GM18520 (cell line): ENCODE measurements around the gene PRM1.
A peak's percentile ranks its signal among the peaks of the same experiment; 100 is the strongest.

Experiments used
- ATAC-seq: cut with Tn5 transposase; IDR thresholded peaks from one replicate; pipeline ENCODE4 v1.9.1; 2021; ENCODE audit not compliant: unreplicated experiment

Gene PRM1

DNA sequence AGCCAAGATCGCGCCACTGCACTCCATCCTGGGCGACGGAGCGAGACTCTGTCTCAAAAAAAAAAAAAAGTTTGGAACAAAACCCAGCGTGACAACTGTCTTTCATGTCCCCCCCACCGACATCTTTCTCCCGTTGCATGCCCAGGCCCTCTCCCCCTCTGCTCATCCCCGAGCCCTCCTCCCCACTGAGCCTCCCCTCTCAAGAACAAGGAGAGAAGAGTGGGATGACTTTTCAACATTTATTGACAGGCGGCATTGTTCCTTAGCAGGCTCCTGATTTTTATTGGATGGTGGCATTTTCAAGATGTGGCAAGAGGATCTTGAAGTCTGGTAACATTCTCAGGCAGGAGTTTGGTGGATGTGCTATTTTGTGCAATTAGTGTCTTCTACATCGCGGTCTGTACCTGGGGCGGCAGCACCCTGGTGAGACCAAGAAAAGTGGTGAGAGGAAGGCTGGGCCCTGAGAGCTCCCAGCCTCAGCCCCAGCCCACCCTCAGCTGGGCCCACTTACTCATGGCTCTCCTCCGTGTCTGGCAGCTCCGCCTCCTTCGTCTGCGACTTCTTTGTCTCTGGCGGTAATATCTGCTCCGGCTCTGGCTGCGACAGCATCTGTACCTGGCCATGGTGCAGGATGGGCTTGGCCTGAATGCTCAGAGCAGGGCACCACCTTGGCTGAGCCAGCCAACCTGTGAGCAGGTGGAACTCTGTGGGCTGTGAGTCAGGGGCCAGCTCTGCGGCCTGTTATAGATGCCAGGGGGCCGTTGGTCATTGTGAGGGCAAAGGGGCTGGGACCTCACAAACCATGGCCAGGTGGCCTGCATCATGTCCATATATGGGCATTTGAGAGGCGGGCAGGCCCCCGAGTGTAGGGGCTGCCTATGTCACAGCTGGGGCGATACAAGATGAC is at the start of gene PRM1:
TSS of gene PRM1 (minus strand) at position 715 of the 907 bp plus-strand sequence. CDS start at position 623, 92 bp downstream.
- ATAC-seq, result no peak

DNA sequence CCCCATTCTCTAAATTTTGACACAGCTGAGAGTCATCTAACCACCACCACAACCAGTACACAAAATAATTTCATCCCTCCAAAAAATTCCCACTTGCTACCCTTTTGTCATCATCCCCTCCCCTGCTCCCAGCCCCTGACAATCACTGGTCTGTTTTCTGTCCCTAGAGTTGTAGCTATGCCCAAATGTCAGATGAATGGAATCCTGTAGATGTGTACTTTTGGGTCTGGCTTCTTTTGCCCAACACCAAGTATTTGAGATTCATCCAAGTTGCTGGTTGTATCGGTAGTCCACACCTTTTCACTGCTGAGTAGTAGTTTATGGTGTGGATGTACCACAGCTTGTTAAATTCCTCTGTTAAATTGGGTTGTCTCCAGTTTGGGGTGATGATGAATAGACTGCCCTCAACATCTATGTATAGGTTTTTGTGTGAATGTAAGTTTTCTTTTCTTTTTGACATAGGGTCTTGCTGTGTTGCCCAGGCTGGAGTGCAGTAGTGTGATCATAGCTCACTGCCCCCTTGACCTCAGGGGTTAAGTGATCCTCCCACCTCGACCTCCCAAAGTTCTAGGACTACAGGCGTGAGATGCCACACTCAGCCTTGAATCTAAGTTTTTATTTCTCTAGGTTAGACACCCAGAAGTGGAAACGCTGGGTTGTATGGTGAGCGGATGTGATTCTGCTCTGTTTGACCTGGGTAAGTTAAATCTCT is 49.6 kb upstream of the PRM1 start:
- no peak for ATAC-seq

- no peak for ATAC-seq
Measured at GRCh38 chr16:11329891-11330290, 48.8 kb upstream of the PRM1 start.

DNA sequence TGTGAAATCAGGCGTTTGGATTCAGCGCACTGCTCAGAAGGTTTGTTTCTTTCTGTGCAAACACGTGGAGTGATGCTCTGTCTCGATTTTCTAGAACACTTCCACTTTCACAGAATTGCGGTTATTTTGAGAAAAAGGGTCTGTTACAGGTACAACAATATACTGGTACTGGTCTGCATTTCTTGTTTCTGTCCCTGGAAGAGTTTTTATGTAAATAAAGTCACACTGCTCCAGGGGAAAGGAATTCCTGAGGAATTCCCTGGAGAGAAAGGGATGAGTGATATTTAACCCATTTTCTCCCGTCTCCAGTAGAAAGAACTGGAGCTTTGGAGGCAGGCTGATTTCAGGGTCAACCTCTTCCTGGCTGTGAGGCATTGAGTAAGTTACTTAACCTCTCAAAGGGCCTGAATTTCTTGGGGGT is 48.0 kb upstream of the PRM1 start:
- no peak for ATAC-seq

- peak; percentile 69 for ATAC-seq
Measured at GRCh38 chr16:11328172-11329070, 47.3 kb upstream of the PRM1 start.

GRCh38 chr16:11327277-11328171 is 46.4 kb upstream of the PRM1 start:
- ATAC-seq, result no peak

DNA sequence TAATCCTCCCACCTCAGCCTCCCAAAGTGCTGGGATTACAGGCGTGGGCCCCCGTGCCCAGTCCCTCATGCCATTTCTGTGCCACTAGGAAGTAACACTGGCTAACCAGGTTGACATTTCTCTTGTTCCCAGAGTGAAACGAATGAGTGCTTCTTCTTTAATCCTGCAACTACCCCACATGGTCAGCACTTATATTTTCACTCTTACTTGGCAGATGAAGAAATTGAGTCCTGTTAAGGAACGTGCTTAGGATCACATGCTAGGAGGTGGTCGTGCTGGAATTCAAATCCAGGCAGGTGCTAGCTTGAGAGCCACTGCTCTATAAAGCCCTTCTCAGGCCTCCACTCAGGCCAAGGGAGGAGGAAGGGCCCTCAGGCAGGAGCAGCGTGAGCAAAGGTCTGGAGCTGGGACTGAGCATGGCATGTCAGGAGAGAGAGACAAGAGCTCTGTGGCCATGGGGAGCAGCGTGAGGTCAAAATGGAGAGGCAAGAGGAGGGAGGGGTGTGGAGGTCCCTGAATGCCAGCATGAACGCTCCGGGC is 45.7 kb upstream of the PRM1 start:
- ATAC-seq, result no peak

DNA sequence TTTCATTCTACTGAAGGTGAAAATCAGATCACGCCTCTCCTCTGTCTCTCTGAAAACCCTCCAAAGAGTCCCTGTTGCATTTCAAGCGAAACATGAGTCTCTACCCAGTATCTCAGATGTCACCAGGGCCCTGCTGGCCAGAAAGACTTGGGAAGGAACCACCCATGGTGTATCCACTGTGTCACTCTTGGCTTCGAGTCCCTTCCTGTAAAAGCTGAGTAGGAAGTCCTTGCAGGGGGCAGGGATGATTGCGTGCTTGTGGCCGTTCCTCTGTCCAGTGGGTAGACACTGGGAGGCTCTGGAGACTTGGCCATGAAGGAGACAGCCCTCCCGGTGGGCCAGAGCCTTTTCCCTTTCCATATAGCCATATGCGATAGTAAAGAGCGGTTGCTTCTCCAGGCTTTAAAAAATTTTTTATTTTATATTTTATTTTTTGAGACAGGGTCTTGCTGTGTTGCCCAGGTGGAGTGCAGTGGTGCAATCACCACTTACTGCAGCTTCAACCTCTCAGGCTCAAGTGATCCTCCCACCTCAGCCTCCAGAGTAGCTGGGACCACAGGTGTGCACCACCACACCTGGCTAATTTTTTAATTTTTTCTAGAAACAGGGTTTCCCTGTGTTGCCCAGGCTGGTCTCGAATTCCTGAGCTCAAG is 45.1 kb upstream of the PRM1 start:
- ATAC-seq, result no peak

DNA sequence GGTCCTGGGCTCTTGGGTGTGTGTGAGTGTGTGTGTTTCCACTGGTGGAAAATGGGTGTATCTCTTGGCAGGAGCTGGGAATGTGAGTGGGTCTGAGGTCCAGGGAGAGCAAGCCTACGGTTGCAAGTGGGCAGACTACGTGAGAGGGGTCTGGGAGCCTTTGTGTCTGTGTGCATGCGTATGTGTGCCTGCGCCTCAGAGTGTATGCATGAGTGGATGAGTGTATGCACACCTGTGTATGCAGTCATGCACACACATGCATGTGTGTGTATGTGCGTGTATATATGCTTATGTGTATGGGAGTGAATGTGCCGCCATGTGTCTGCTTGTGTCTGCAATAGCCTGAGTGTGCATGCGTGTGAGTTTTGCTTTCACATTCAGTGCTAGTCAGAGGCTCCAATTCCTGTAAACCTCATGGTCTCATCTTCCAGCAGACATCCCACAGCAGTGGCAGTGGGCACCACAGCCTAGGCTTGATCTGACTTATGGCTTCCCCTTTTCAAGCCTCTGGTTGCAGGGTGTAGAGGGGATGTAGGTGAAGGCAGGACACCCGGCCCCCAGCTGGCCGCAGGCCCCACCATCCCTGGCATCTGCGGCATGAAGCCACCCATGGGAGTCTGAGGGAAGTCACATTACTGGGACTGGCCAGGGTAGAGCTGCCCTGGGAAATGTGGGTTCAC is 44.4 kb upstream of the PRM1 start:
- no peak for ATAC-seq

DNA sequence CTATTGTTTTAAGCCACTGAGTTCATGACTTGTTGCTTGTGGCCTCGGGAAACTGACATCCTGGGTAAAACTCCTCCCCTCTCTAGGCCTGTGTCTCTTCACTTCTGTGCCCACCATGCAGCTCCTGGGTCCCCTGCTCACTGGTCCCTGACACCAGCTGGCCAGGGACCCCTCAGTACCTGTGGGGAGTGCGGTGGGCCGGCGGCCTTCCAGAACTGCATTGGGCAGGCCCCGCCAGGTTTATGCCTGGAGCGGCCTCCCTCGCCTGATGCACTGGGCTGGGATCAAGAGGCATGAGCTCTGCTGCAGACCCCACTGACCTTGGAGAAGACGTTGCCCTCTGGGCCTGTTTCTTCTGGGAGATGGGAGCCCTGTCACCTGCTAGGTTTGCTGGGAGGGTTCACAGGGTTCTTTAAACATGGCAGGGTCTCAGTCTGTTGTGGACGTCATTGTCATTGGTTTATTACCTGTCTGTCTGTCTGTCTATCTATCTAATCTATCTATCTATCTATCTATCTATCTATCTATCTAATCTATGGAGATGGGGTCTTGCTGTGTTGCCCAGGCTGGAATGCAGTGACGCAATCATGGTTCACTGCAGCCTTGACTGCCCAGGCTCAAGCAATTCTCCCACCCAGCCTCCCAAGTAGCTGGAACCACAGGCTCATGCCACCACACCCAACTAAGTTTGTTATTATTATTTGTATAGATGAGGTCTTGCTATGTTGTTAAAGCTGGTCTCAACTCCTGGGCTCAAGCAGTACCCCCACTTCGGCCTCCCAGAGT is 42.6 kb upstream of the PRM1 start:
- ATAC-seq, result no peak

DNA sequence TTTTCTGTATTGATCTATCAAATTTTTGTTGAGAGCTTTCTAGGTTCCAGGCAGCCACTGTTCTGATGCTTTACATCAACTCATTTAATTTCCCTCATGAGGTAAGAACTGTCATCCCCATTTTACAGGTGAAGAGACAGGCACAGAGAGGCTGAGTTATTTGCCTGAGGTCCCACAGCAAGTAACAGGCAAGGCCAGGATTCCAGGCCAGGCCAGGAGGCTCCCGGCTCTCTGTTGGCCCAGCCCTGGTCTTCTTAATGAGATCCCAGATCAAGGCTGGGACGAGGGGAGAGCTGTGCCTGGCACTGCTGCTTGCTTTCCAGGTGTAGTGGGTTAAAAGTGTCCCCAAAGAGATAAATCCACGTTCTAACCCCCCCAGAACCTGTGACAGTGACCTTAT is 41.7 kb upstream of the PRM1 start:
- ATAC-seq, result no peak

- ATAC-seq, result no peak
Measured at GRCh38 chr16:11321662-11322061, 40.5 kb upstream of the PRM1 start.

GRCh38 chr16:11320170-11320569 is 39.0 kb upstream of the PRM1 start:
- no peak for ATAC-seq

- ATAC-seq, result no peak
Measured at GRCh38 chr16:11319529-11320146, 38.5 kb upstream of the PRM1 start.

- ATAC-seq, result no peak
Measured at GRCh38 chr16:11318817-11319216, 37.7 kb upstream of the PRM1 start.

GRCh38 chr16:11316331-11317015 is 35.3 kb upstream of the PRM1 start:
- no peak for ATAC-seq

DNA sequence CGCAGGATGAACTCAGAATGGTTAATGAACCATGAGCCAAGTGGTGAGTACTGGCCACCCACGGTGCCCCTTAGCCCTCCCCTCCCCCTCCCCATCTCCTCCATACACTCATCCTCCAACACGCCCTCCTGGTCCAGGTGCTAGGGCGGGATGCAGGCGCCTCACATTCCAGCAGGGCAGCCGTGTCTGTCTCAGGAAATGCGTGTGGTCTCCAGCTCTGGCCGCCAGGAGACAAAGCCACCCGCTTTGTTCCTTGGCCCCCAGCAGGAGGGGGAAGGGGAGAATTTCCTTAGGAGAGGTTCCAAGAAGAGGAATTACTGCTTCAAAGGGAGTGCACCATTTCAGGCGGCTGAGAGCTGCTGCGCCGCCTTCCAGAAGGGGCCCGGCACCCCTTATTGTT is 34.4 kb upstream of the PRM1 start:
- no peak for ATAC-seq
